ENCODE results near the gene ZNF497. TPM values are rescaled to one million over a fixed set of nuclear protein-coding genes. Genes with fewer than 3 reads are reported as not detected.

Gene ZNF497
- total RNA-seq, 1 experiment from 2014 or later = 1.1 TPM

- Histone ChIP-seq H3K79me2 (ENCODE audit: low read length) (peaks cover 13% of the 10 kb centered on the region; the same call in 1 of the 2 replicates), H4K20me1 (ENCODE audit: insufficient read depth, low read depth, low read length) (no peaks in the 10 kb centered on the region), H3K27me3 (ENCODE audit: low read length) (no peaks in the 10 kb centered on the region), H3K36me3 (ENCODE audit: insufficient read depth, low read length) (peaks cover 23% of the 10 kb centered on the region), H3K9ac (ENCODE audit: low read length) (no peak overlapping the region), H3K9me3 (ENCODE audit: low read length) (no peaks in the 10 kb centered on the region), H2AFZ (ENCODE audit: low read length) (no peak overlapping the region), H3K4me1 (ENCODE audit: low read length) (no peaks in the 10 kb centered on the region), H3K27ac (ENCODE audit: low read length) (no peak overlapping the region), H3K9me2 (replicated peaks; ENCODE audit: insufficient read depth, low read length) (no peaks in the 10 kb centered on the region), H3K4me2 (ENCODE audit: low read depth, low read length, poor library complexity, severe bottlenecking) (no peak overlapping the region), H3K4me3 (ENCODE audit: low read length) (no peak overlapping the region)
- no peak for DNase-seq
Measured at GRCh38 chr19:58336820-58337219, 25.7 kb downstream of the ZNF497 start.

GRCh38 chr19:58336216-58336615 lies 26.3 kb downstream of the ZNF497 start:
- H3K27me3 ChIP-seq (ENCODE audit: low read length) = no peaks in the 10 kb centered on the region
- no peak overlapping the region for H3K27ac ChIP-seq (ENCODE audit: low read length)
- no peak for DNase-seq
- no peak overlapping the region for H2AFZ ChIP-seq (ENCODE audit: low read length)
- no peaks in the 10 kb centered on the region for H3K9me2 ChIP-seq (replicated peaks; ENCODE audit: insufficient read depth, low read length)
- peaks cover 13% of the 10 kb centered on the region; the same call in 1 of the 2 replicates for H3K79me2 ChIP-seq (ENCODE audit: low read length)
- H3K4me2 ChIP-seq (ENCODE audit: low read depth, low read length, poor library complexity, severe bottlenecking) = no peak overlapping the region
- no peak overlapping the region for H3K9ac ChIP-seq (ENCODE audit: low read length)
- H3K4me3 ChIP-seq (ENCODE audit: low read length) = no peak overlapping the region
- no peaks in the 10 kb centered on the region for H4K20me1 ChIP-seq (ENCODE audit: insufficient read depth, low read depth, low read length)
- no peaks in the 10 kb centered on the region for H3K9me3 ChIP-seq (ENCODE audit: low read length)
- H3K36me3 ChIP-seq (ENCODE audit: insufficient read depth, low read length) = peaks cover 23% of the 10 kb centered on the region
- H3K4me1 ChIP-seq (ENCODE audit: low read length) = no peaks in the 10 kb centered on the region

- Histone ChIP-seq H3K36me3 (ENCODE audit: insufficient read depth, low read length) (peaks cover 23% of the 10 kb centered on the region), H3K9ac (ENCODE audit: low read length) (no peak overlapping the region), H3K27me3 (ENCODE audit: low read length) (no peaks in the 10 kb centered on the region), H4K20me1 (ENCODE audit: insufficient read depth, low read depth, low read length) (no peaks in the 10 kb centered on the region), H3K9me2 (replicated peaks; ENCODE audit: insufficient read depth, low read length) (no peaks in the 10 kb centered on the region), H3K4me3 (ENCODE audit: low read length) (no peak overlapping the region), H3K9me3 (ENCODE audit: low read length) (no peaks in the 10 kb centered on the region), H3K27ac (ENCODE audit: low read length) (no peak overlapping the region), H3K79me2 (ENCODE audit: low read length) (peaks cover 17% of the 10 kb centered on the region), H2AFZ (ENCODE audit: low read length) (no peak overlapping the region), H3K4me2 (ENCODE audit: low read depth, low read length, poor library complexity, severe bottlenecking) (no peak overlapping the region), H3K4me1 (ENCODE audit: low read length) (no peaks in the 10 kb centered on the region)
- DNase-seq = no peak
Measured at GRCh38 chr19:58335630-58336029, 26.9 kb downstream of the ZNF497 start.

GRCh38 chr19:58334691-58335249 lies 27.8 kb downstream of the ZNF497 start:
- no peak overlapping the region for H3K9ac ChIP-seq (ENCODE audit: low read length)
- DNase-seq = no peak
- H3K79me2 ChIP-seq (ENCODE audit: low read length) = peaks cover 24% of the 10 kb centered on the region
- peaks cover 19% of the 10 kb centered on the region for H3K36me3 ChIP-seq (ENCODE audit: insufficient read depth, low read length)
- no peaks in the 10 kb centered on the region for H3K9me3 ChIP-seq (ENCODE audit: low read length)
- no peak overlapping the region for H3K4me3 ChIP-seq (ENCODE audit: low read length)
- H3K27me3 ChIP-seq (ENCODE audit: low read length) = no peaks in the 10 kb centered on the region
- H3K4me2 ChIP-seq (ENCODE audit: low read depth, low read length, poor library complexity, severe bottlenecking) = no peak overlapping the region
- H3K4me1 ChIP-seq (ENCODE audit: low read length) = no peaks in the 10 kb centered on the region
- H4K20me1 ChIP-seq (ENCODE audit: insufficient read depth, low read depth, low read length) = no peaks in the 10 kb centered on the region
- H3K9me2 ChIP-seq (replicated peaks; ENCODE audit: insufficient read depth, low read length) = no peaks in the 10 kb centered on the region
- H3K27ac ChIP-seq (ENCODE audit: low read length) = no peak overlapping the region
- no peak overlapping the region for H2AFZ ChIP-seq (ENCODE audit: low read length)

GRCh38 chr19:58332697-58333096 lies 29.9 kb downstream of the ZNF497 start:
- DNase-seq = no peak

GRCh38 chr19:58330458-58330857 lies 32.1 kb downstream of the ZNF497 start:
- H3K4me2 ChIP-seq (ENCODE audit: low read depth, low read length, poor library complexity, severe bottlenecking) = no peak overlapping the region
- DNase-seq = no peak
- H4K20me1 ChIP-seq (ENCODE audit: insufficient read depth, low read depth, low read length) = no peaks in the 10 kb centered on the region
- no peaks in the 10 kb centered on the region for H3K9me2 ChIP-seq (replicated peaks; ENCODE audit: insufficient read depth, low read length)
- H3K27me3 ChIP-seq (ENCODE audit: low read length) = no peaks in the 10 kb centered on the region
- H3K79me2 ChIP-seq (ENCODE audit: low read length) = peaks cover 63% of the 10 kb centered on the region
- H3K36me3 ChIP-seq (ENCODE audit: insufficient read depth, low read length) = no peaks in the 10 kb centered on the region
- H2AFZ ChIP-seq (ENCODE audit: low read length) = no peak overlapping the region
- peaks cover 20% of the 10 kb centered on the region for H3K4me1 ChIP-seq (ENCODE audit: low read length)
- no peak overlapping the region for H3K27ac ChIP-seq (ENCODE audit: low read length)
- no peak overlapping the region for H3K9ac ChIP-seq (ENCODE audit: low read length)
- H3K9me3 ChIP-seq (ENCODE audit: low read length) = no peaks in the 10 kb centered on the region
- no peak overlapping the region for H3K4me3 ChIP-seq (ENCODE audit: low read length)

More at GRCh38 chr19:58332697-58333096, 29.9 kb downstream of the ZNF497 start:
- Histone ChIP-seq H3K4me2 (ENCODE audit: low read depth, low read length, poor library complexity, severe bottlenecking) (no peak overlapping the region), H3K9me2 (replicated peaks; ENCODE audit: insufficient read depth, low read length) (no peaks in the 10 kb centered on the region), H3K27ac (ENCODE audit: low read length) (no peak overlapping the region), H3K4me3 (ENCODE audit: low read length) (no peak overlapping the region), H3K79me2 (ENCODE audit: low read length) (peaks cover 45% of the 10 kb centered on the region), H2AFZ (ENCODE audit: low read length) (no peak overlapping the region), H3K36me3 (ENCODE audit: insufficient read depth, low read length) (no peaks in the 10 kb centered on the region), H4K20me1 (ENCODE audit: insufficient read depth, low read depth, low read length) (no peaks in the 10 kb centered on the region), H3K27me3 (ENCODE audit: low read length) (no peaks in the 10 kb centered on the region), H3K4me1 (ENCODE audit: low read length) (peaks cover 12% of the 10 kb centered on the region), H3K9me3 (ENCODE audit: low read length) (no peaks in the 10 kb centered on the region), H3K9ac (ENCODE audit: low read length) (no peak overlapping the region)

- no peak overlapping the region for H3K27ac ChIP-seq (ENCODE audit: low read length)
- H3K9me3 ChIP-seq (ENCODE audit: low read length) = no peaks in the 10 kb centered on the region
- H3K9ac ChIP-seq (ENCODE audit: low read length) = peak overlapping the region; percentile 81; the same call in 1 of the 2 replicates
- DNase-seq = peak; percentile 77
- H3K4me2 ChIP-seq (ENCODE audit: low read depth, low read length, poor library complexity, severe bottlenecking) = peak overlapping the region; percentile 76
- no peaks in the 10 kb centered on the region for H3K36me3 ChIP-seq (ENCODE audit: insufficient read depth, low read length)
- no peak overlapping the region for H2AFZ ChIP-seq (ENCODE audit: low read length)
- H3K27me3 ChIP-seq (ENCODE audit: low read length) = no peaks in the 10 kb centered on the region
- H3K4me3 ChIP-seq (ENCODE audit: low read length) = no peak overlapping the region; the same call in 1 of the 2 replicates
- no peaks in the 10 kb centered on the region for H3K9me2 ChIP-seq (replicated peaks; ENCODE audit: insufficient read depth, low read length)
- no peaks in the 10 kb centered on the region for H4K20me1 ChIP-seq (ENCODE audit: insufficient read depth, low read depth, low read length)
- H3K4me1 ChIP-seq (ENCODE audit: low read length) = peaks cover 25% of the 10 kb centered on the region
- H3K79me2 ChIP-seq (ENCODE audit: low read length) = peaks cover 76% of the 10 kb centered on the region
Measured at GRCh38 chr19:58328999-58329398, 33.6 kb downstream of the ZNF497 start.

GRCh38 chr19:58326914-58327726 lies 35.4 kb downstream of the ZNF497 start, which contains the start of gene ZSCAN22:
Gene ZSCAN22, plus strand, starts transcription at chr19:58326994. Its CDS starts 7,809 bp downstream, at chr19:58334803.
- H2AFZ ChIP-seq (ENCODE audit: low read length) = peak within 1 kb of the TSS; percentile 78; the same call in 1 of the 2 replicates
- peak within 1 kb of the TSS; percentile 2; the same call in 1 of the 2 replicates for H3K27ac ChIP-seq (ENCODE audit: low read length)
- H3K4me3 ChIP-seq (ENCODE audit: low read length) = peak within 1 kb of the TSS; percentile 82
- H3K4me2 ChIP-seq (ENCODE audit: low read depth, low read length, poor library complexity, severe bottlenecking) = peak within 1 kb of the TSS; percentile 76
- H3K4me1 ChIP-seq (ENCODE audit: low read length) = peaks cover 25% of the 10 kb centered on the region
- H3K9me3 ChIP-seq (ENCODE audit: low read length) = no peaks in the 10 kb centered on the region
- H3K27me3 ChIP-seq (ENCODE audit: low read length) = no peaks in the 10 kb centered on the region
- H3K9me2 ChIP-seq (replicated peaks; ENCODE audit: insufficient read depth, low read length) = no peaks in the 10 kb centered on the region
- DNase-seq = peak; percentile 99
- no peaks in the 10 kb centered on the region for H3K36me3 ChIP-seq (ENCODE audit: insufficient read depth, low read length)
- H3K9ac ChIP-seq (ENCODE audit: low read length) = peak within 1 kb of the TSS; percentile 81
- H3K79me2 ChIP-seq (ENCODE audit: low read length) = peaks cover 79% of the 10 kb centered on the region
- no peaks in the 10 kb centered on the region for H4K20me1 ChIP-seq (ENCODE audit: insufficient read depth, low read depth, low read length)

All from Karpas-422 (cell line).